Mesodermal cell (in vitro differentiated cells): ENCODE data around the gene BIRC6.
"Not testable (repeated sequence)": the region's sequence is repeated elsewhere in the genome, so short reads cannot be mapped to it uniquely, and the experiment has no call there.

ENCODE experiments used
- H3K27ac ChIP-seq: 2 replicates; pipeline ENCODE4 v1.7.0; 2013; ENCODE audit warnings: mild to moderate bottlenecking, low read depth, low read length, moderate library complexity; ENCODE audit not compliant: severe bottlenecking
- H3K36me3 ChIP-seq: 2 replicates; pipeline ENCODE4 v1.7.1; 2013; ENCODE audit warnings: mild to moderate bottlenecking, low read length, moderate library complexity; ENCODE audit not compliant: control insufficient read depth, insufficient read depth
- H3K4me1 ChIP-seq: one replicate; pipeline ENCODE4 v1.7.1; 2013; ENCODE audit warnings: mild to moderate bottlenecking, low read length; ENCODE audit not compliant: insufficient read depth, control insufficient read depth, poor library complexity, severe bottlenecking
- H3K4me3 ChIP-seq: 2 replicates; pipeline ENCODE4 v1.7.0; 2013; ENCODE audit warnings: low read length, control low read depth, mild to moderate bottlenecking; ENCODE audit not compliant: insufficient read depth, poor library complexity, severe bottlenecking; ENCODE audit errors: extremely low read depth
- H3K9me3 ChIP-seq: 2 replicates; pipeline ENCODE4 v1.7.1; 2013; ENCODE audit warnings: mild to moderate bottlenecking, low read length, moderate library complexity; ENCODE audit not compliant: control insufficient read depth
- WGBS, 2 experiments: methylation state at CpG; one replicate each; pipeline ENCODE4 v1.1.5; 2013; ENCODE audit warnings: missing lambda C conversion rate in 2 of 2; ENCODE audit not compliant: insufficient coverage in 2 of 2; 5-methylcytosine and 5-hydroxymethylcytosine counted together

Gene BIRC6

DNA sequence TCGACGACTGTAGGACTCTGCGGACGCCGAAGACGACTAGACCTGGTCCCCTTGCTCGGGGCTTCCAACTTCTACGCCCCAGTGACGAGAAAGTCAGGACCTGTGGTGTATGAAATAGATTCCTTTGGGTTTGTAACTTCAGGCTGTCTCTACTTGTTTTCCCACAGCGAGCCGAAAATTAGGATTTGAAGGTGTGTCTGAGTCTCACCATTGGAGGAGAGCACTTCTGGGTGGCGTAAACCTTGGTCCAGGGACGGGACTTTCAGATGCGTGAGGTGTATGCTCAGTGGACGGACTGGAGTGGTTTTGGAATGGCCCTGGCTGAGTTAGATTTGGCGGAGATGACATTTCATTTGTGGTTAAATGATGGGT lies 1.3 kb downstream of the BIRC6 start:
- peaks cover 3% of the 10 kb centered on the region for H3K9me3 ChIP-seq
- peaks cover 3% of the 10 kb centered on the region for H3K4me1 ChIP-seq
- H3K4me3 ChIP-seq = peak overlapping the region; percentile 97
- H3K36me3 ChIP-seq = peaks cover 29% of the 10 kb centered on the region
- WGBS, 2 experiments = 11 to 14% methylated on average over 12 to 14 of the region's 16 CpGs
- H3K27ac ChIP-seq = peak overlapping the region; percentile 73

DNA sequence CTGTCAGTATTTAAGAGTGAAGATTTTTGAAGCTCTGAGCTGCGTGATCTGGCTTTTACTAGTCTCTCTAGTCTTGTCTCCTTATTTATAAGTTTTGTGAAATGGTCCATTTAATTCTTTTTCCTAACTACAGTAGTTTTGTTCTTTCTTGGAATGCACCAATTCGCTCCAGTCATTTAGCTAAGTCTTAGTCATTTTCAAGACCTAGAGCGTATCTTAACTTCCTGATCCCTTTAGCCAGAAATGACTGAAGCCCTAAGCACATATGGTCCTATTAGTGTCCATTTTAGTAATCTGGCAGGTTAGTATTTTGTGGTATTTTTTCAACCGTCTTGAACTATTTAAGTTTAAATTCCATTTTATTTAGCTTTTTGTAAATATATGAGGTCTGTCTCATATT lies 3.6 kb downstream of the BIRC6 start:
- 100% methylated on average over 2 of the region's 4 CpGs; no CpG with 5 or more reads in 1 of the 2 experiments for WGBS, 2 experiments
- Histone ChIP-seq H3K36me3 (peaks cover 29% of the 10 kb centered on the region), H3K4me3 (no peak overlapping the region), H3K27ac (no peak overlapping the region), H3K9me3 (peaks cover 3% of the 10 kb centered on the region), H3K4me1 (peaks cover 3% of the 10 kb centered on the region)

GRCh38 chr2:32362997-32363396 lies 6.2 kb downstream of the BIRC6 start:
- H3K4me1 ChIP-seq, H3K9me3 ChIP-seq, H3K27ac ChIP-seq, H3K4me3 ChIP-seq: not testable (repeated sequence)
- H3K36me3 ChIP-seq = peaks cover 29% of the 10 kb centered on the region
- 93 to 100% methylated on average over 1 to 2 of the region's 2 CpGs for WGBS, 2 experiments

- peaks cover 26% of the 10 kb centered on the region for H3K36me3 ChIP-seq
- no CpG with 5 or more reads among the region's 2 CpGs for WGBS, 2 experiments
These were observed 6.8 kb downstream of the BIRC6 start for GRCh38 chr2:32363597-32363996.

DNA sequence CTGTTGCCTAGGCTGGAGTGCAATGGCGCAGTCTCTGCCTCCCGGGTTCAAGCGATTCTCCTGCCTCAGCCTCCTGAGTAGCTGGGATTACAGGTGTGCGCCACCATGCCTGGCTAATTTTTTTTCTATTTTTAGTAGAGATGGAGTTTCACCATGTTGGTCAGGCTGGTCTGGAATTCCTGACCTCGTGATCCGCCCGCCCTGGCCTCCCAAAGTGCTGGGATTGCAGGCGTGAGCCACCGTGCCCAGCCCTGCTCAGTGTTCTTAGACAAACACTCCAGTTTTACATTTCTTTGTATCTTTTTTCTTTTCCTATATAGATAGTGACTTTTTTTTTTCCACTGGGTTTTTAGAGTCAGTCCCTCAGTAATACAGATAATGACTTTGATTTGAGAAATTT lies 7.5 kb downstream of the BIRC6 start:
- H3K4me3 ChIP-seq, H3K4me1 ChIP-seq, H3K27ac ChIP-seq, H3K9me3 ChIP-seq: not testable (repeated sequence)
- 89 to 95% methylated on average over 7 of the region's 9 CpGs for WGBS, 2 experiments
- H3K36me3 ChIP-seq = peaks cover 24% of the 10 kb centered on the region

More at GRCh38 chr2:32363597-32363996, 6.8 kb downstream of the BIRC6 start:
- no peak overlapping the region for H3K27ac ChIP-seq
- no peaks in the 10 kb centered on the region for H3K4me1 ChIP-seq
- H3K9me3 ChIP-seq = peaks cover 3% of the 10 kb centered on the region
- no peak overlapping the region for H3K4me3 ChIP-seq

GRCh38 chr2:32365679-32366078 lies 8.9 kb downstream of the BIRC6 start:
- H3K4me3 ChIP-seq, H3K4me1 ChIP-seq, H3K9me3 ChIP-seq, H3K27ac ChIP-seq: not testable (repeated sequence)
- 90 to 100% methylated on average over 3 of the region's 3 CpGs for WGBS, 2 experiments
- H3K36me3 ChIP-seq = peaks cover 15% of the 10 kb centered on the region

DNA sequence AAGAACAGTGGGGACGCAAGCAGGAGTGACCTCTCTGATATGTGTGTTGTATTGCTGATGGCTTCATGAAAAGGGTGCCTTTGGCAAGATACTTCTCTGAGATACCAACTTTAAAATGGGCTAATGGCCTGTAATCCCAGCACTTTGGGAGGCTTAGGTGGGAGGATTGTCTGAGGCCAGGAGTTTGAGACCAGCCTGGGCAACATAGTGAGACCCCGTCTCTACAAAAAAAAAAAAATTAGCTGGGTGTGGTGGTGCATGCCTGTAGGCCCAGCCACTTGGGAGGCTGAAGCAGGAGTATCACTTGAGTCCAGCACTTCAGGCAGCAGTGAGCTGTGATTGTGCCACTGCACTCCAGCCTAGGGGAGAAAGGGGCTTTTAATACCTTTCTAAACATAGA lies 9.8 kb downstream of the BIRC6 start:
- H3K27ac ChIP-seq = no peak overlapping the region
- peaks cover 3% of the 10 kb centered on the region for H3K9me3 ChIP-seq
- H3K36me3 ChIP-seq = peaks cover 7% of the 10 kb centered on the region
- 86 to 100% methylated on average over 1 of the region's 2 CpGs for WGBS, 2 experiments
- no peaks in the 10 kb centered on the region for H3K4me1 ChIP-seq
- H3K4me3 ChIP-seq = no peak overlapping the region

GRCh38 chr2:32369222-32369621 lies 12.4 kb downstream of the BIRC6 start:
- Histone ChIP-seq H3K36me3 (peaks cover 7% of the 10 kb centered on the region), H3K9me3 (no peaks in the 10 kb centered on the region), H3K4me1 (no peaks in the 10 kb centered on the region), H3K27ac (no peak overlapping the region), H3K4me3 (no peak overlapping the region)
- WGBS, 2 experiments = 91 to 100% methylated on average over 8 of the region's 9 CpGs

DNA sequence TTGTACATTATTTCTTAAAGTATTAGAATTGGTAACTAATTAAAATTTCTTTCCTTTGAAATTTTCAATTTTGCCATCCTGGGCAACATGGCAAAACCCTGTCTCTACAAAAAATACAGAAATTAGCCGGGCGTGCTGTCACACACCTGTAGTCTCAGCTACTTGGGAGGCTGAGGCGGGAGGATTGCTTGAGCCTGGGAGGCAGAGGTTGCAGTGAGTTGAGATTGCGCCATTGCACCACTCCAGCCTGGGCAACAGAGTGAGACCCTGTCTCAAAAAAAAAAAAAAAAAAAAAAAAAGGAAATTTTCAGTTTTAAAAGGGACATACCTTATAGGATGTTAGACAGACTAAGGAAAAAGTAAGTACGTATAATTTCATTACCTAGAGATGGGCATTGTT lies 14.1 kb downstream of the BIRC6 start:
- H3K4me3 ChIP-seq, H3K9me3 ChIP-seq, H3K27ac ChIP-seq, H3K36me3 ChIP-seq, H3K4me1 ChIP-seq: not testable (repeated sequence)
- 100% methylated on average over 3 of the region's 5 CpGs for WGBS, 2 experiments

DNA sequence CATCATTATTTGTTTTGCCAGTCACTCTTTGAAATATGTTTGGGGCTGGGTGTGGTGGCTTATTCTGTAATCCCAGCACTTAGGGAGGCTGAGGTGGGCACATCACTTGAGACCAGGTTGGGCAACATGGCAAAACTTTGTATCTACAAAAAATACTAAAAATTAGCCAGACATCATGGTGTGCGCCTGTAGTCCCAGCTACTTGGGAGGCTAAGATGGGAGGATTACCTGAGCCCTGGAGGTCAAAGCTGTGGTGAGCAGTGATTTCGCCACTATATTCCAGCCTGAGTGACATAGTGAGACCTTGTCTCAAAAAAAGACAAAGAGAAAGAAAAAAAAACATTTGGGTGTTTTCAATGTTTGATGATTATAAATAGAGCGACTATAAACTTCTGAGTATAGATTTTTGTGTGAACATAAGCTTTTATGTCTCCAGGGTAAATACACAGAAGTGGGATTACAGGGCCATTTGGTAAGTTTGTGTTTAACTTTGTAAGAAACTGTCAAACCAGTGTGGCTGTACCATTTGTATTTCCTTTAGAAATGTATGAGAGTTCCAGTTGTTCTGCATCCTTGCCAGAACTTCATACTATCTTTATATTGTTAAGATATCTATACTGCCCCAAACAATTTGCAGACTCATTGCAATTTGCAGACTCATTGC lies 15.8 kb downstream of the BIRC6 start:
- Histone ChIP-seq H3K36me3 (peaks cover 10% of the 10 kb centered on the region), H3K4me3 (no peak overlapping the region), H3K27ac (no peak overlapping the region), H3K9me3 (no peaks in the 10 kb centered on the region), H3K4me1 (no peaks in the 10 kb centered on the region)
- 93% methylated on average over 3 of the region's 3 CpGs for WGBS, 2 experiments

DNA sequence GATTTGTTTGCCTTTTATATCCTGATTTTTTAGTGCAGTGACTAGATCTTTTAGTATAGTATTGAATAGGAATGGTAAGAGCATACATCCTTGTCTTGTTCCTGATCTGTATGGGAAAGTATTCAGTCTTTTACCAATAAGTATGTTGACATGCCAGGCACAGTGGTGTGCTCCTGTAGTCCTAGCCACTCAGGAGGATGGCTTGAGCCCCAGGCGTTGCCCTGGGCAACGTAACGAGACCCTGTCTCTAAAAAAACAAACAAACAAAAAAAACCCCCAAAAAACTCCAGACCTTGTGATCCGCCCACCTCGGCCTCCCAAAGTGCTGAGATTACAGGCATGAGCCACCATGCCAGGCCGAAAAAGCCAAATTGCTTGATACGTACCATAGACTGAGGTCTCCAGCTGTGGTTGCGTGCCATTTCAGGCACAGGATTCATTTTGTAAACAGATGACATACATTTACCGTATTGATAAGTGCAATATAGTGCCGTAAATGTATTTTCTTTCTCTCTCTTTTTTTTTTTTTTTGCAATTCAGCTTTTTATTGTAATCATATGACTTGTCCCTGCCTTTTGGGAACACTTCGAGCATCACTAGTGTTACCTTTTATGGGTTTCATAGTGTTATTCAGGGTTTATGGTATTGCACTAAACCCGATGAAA lies 18.5 kb downstream of the BIRC6 start:
- Histone ChIP-seq H3K4me3 (no peak overlapping the region), H3K27ac (no peak overlapping the region), H3K36me3 (peaks cover 14% of the 10 kb centered on the region), H3K9me3 (no peaks in the 10 kb centered on the region), H3K4me1 (no peaks in the 10 kb centered on the region)
- 91 to 93% methylated on average over 8 to 9 of the region's 12 CpGs for WGBS, 2 experiments
